Left lung (tissue), 10 donors: Measurements from ENCODE around the gene LGALS4. TPM values are rescaled to one million over a fixed set of nuclear protein-coding genes. Genes with fewer than 3 reads are reported as not detected.
A peak's percentile ranks its signal among the peaks of the same experiment; 100 is the strongest.

Experiments
- ATAC-seq: fragments of 200-7000 bp; cut with Tn5 transposase; one replicate; pipeline ENCODE4 v1.9.1; 2020; ENCODE audit warnings: moderate library complexity
- DNase-seq, 4 donors: peaks; one replicate each; pipeline ENCODE4 v3.0.0-alpha.2; 2013 to 2020
- H3K27ac ChIP-seq, 2 donors: fragments of 200-600 bp; sonication (generic) in 1 of 2; one replicate each; pipeline versions ENCODE4 v1.5.0 to v1.8.0; 2020 to 2021
- H3K27me3 ChIP-seq, 2 donors: fragments of 200-600 bp; sonication (generic) in 1 of 2; one replicate each; pipeline versions ENCODE4 v1.5.0 to v1.8.0; 2020 to 2021
- H3K36me3 ChIP-seq, 2 donors: fragments of 200-600 bp; sonication (generic) in 1 of 2; one replicate each; pipeline versions ENCODE4 v1.5.0 to v1.8.0; 2020 to 2021
- H3K4me1 ChIP-seq, 2 donors: fragments of 200-600 bp; one replicate each; pipeline ENCODE4 v1.8.0; 2021
- H3K4me3 ChIP-seq, 2 donors: fragments of 200-600 bp; sonication (generic) in 1 of 2; one replicate each; pipeline versions ENCODE4 v1.5.0 to v1.8.0; 2020 to 2021; ENCODE audit warnings: mild to moderate bottlenecking in 1 of 2
- H3K9me3 ChIP-seq, 2 donors: fragments of 200-600 bp; sonication (generic) in 1 of 2; one replicate each; pipeline versions ENCODE4 v1.5.0 to v1.8.0; 2020 to 2021
- CTCF ChIP-seq, 2 donors: fragments of 200-600 bp; sonication (generic) in 1 of 2; IDR thresholded peaks; one replicate each; pipeline versions ENCODE4 v1.5.0 to v1.8.0; 2021; ENCODE audit warnings: antibody characterized with exemption in 2 of 2
- intact Hi-C, 2 donors: fragments of 100-400 bp; cut with DNase I; formaldehyde crosslinking; loops; one replicate each; pipeline versions ENCODE4 v1.11.2 to v1.14.2; 2022
- polyA plus RNA-seq, 6 donors: library from polyadenylated mRNA; unstranded; fragments of 120-200 nt; gene quantifications; one replicate each; pipeline ENCODE4 v1.2.1, GENCODE V29; 2013; ENCODE audit not compliant: insufficient read length in 6 of 6
- total RNA-seq, 2 donors: library from RNA; stranded (reverse); fragmentation: NEBNext Ultra II Directional; extraction: Animal tissue kit (Norgen Biotek cat#: 25700); gene quantifications; one replicate each; pipeline ENCODE4 v1.2.1, GENCODE V29; 2021
- donor health status: DM: no; HTN: yes; CAD: no.
- donor health status: DM: no; HTN: no; CAD: no.

The LGALS4 gene
- total and polyA plus RNA-seq, 8 donors = 0.64 to 3.4 (median 1.8) TPM

- TF ChIP-seq CTCF (IDR thresholded peaks at IDR 0.05) = no peak
- H3K4me3 ChIP-seq = peak overlapping the region; percentile 70 to 71
- peaks cover 8 to 24% of the 10 kb centered on the region in 2 donors for H3K4me1 ChIP-seq
- no peak for ATAC-seq
- H3K9me3 ChIP-seq = no peaks in the 10 kb centered on the region
- intact Hi-C loops = no loop called here
- peak overlapping the region in 1 of 2 donors; percentile 100 for H3K27ac ChIP-seq
- no peaks in the 10 kb centered on the region for H3K27me3 ChIP-seq
- H3K36me3 ChIP-seq = no peaks in the 10 kb centered on the region
- no peak for DNase-seq
Observed at GRCh38 chr19:38853214-38853613, 40.5 kb upstream of the LGALS4 start.

GRCh38 chr19:38852231-38853044 is 39.7 kb upstream of the LGALS4 start:
- ATAC-seq (no peak), DNase-seq (peak in 3 of 4 donors; percentile 33 to 83 (median 74))
- peak overlapping the region; percentile 70 to 71 for H3K4me3 ChIP-seq
- H3K36me3 ChIP-seq = peaks cover 0 to 5% of the 10 kb centered on the region in 2 donors
- H3K27me3 ChIP-seq = no peaks in the 10 kb centered on the region
- intact Hi-C loops = no loop called here
- no peak for TF ChIP-seq CTCF (IDR thresholded peaks at IDR 0.05)
- H3K4me1 ChIP-seq = peaks cover 16 to 32% of the 10 kb centered on the region in 2 donors
- peak overlapping the region; percentile 99 to 100 for H3K27ac ChIP-seq
- no peaks in the 10 kb centered on the region for H3K9me3 ChIP-seq

- no peak for TF ChIP-seq CTCF (IDR thresholded peaks at IDR 0.05)
- ATAC-seq (peak; percentile 62), DNase-seq (peak; percentile 94 to 98 (median 96))
- H3K4me3 ChIP-seq = peak overlapping the region; percentile 70 to 71
- peaks cover 4 to 12% of the 10 kb centered on the region in 2 donors for H3K36me3 ChIP-seq
- no peaks in the 10 kb centered on the region for H3K9me3 ChIP-seq
- H3K27ac ChIP-seq = peak overlapping the region; percentile 99 to 100
- peaks cover 20 to 39% of the 10 kb centered on the region in 2 donors for H3K4me1 ChIP-seq
- intact Hi-C loops = no loop called here
- H3K27me3 ChIP-seq = no peaks in the 10 kb centered on the region
Observed at GRCh38 chr19:38851622-38852230, 39.0 kb upstream of the LGALS4 start.

GRCh38 chr19:38850976-38851621 is 38.4 kb upstream of the LGALS4 start:
- DNase-seq (peak in 3 of 4 donors; percentile 41 to 83 (median 50)), ATAC-seq (no peak)
- H3K27me3 ChIP-seq = no peaks in the 10 kb centered on the region
- H3K36me3 ChIP-seq = peaks cover 8 to 18% of the 10 kb centered on the region in 2 donors
- intact Hi-C loops = no loop called here
- H3K4me3 ChIP-seq = peak overlapping the region; percentile 53 to 70
- peak overlapping the region; percentile 99 to 100 for H3K27ac ChIP-seq
- TF ChIP-seq CTCF (IDR thresholded peaks at IDR 0.05) = no peak
- H3K4me1 ChIP-seq = peaks cover 20 to 44% of the 10 kb centered on the region in 2 donors
- no peaks in the 10 kb centered on the region for H3K9me3 ChIP-seq
